Stimulated activated CD8-positive, alpha-beta memory T cell treated with anti-CD3 and anti-CD28 coated beads, Interleukin-4, amount 100 ng/mL, for 48 hours (primary cell): ENCODE data around the gene CTDNEP1.

Experiments
- DNase-seq: peaks from one replicate; pipeline ENCODE4 v3.0.0-alpha.2; 2020

CTDNEP1 gene

GRCh38 chr17:7251661-7252175 lies at the start of gene CTDNEP1:
CTDNEP1 (minus strand) TSS chr17:7251734; CDS start chr17:7251296, 438 bp downstream.
- peak; percentile 77 for DNase-seq

GRCh38 chr17:7296189-7296861 lies 44.8 kb upstream of the CTDNEP1 start:
- peak; percentile 84 for DNase-seq

GRCh38 chr17:7295230-7296180 lies 44.0 kb upstream of the CTDNEP1 start:
- DNase-seq: no peak

GRCh38 chr17:7294614-7295153 lies 43.1 kb upstream of the CTDNEP1 start, which contains the start of gene YBX2:
YBX2 (minus strand) TSS chr17:7294639; CDS start chr17:7294500, 139 bp downstream.
- peak; percentile 86 for DNase-seq

GRCh38 chr17:7293816-7294613 lies 42.5 kb upstream of the CTDNEP1 start:
- no peak for DNase-seq

DNA sequence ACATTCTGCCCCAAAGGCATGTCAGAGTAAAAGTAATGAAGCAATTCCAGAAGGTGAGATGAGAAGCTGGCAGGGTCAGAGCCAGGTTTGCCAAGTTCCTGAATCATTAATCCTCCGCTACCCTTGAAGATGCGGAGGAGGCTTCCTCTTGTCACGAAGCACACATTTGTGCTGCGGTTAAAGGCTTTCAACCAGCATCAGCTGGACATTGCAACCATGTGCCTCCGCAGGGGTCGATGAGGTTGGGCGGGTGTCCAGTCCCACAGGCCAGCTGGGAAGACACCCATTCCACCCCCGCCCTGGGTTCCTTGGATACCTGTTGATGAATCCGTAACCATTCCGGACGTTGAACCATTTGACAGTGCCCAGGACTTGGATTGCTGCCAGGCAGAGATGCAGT lies 41.6 kb upstream of the CTDNEP1 start:
- no peak for DNase-seq

DNA sequence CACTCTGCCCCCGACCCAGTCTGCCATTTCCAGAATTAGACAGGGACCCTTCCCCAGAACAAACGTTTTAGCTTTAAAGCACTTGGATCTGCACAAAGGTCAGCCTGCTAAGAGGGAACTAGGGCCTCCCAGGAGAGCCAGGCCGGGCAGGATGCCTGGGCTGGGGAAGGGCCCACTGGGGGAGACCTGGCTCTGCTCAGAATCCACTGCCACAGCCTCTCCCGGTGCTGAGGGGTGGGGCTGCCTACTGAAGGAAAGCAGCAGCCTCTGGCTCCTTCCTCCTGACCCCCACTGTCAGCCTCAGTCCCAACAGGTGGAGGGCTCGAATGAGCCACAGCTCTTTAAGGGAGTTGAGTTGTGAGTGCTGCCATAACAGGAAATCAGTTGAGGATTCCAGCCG lies 41.2 kb upstream of the CTDNEP1 start:
- no peak for DNase-seq

DNA sequence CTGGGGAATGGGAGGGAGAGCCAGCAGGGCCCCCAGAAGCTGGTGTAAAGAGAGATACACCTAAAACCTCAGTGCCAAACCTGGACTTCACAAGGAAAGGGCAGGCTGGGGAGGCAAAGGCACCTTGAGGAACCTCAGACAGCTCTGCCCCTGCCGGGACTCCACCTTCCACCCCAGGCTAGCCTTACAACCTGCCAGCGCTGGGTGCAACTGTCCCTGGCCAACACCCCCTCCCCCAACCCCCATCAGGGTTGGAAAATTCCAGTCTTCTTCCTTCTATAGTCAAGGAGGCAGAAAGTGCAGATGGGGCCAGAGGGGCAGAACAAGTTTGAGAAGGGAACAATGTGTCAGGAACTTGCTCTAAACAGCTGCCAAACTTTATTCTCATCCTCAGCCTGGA lies 40.7 kb upstream of the CTDNEP1 start:
- DNase-seq: no peak

GRCh38 chr17:7290685-7291084 lies 39.2 kb upstream of the CTDNEP1 start:
- DNase-seq: no peak

- DNase-seq: no peak
These were observed 38.6 kb upstream of the CTDNEP1 start for GRCh38 chr17:7290166-7290565.

DNA sequence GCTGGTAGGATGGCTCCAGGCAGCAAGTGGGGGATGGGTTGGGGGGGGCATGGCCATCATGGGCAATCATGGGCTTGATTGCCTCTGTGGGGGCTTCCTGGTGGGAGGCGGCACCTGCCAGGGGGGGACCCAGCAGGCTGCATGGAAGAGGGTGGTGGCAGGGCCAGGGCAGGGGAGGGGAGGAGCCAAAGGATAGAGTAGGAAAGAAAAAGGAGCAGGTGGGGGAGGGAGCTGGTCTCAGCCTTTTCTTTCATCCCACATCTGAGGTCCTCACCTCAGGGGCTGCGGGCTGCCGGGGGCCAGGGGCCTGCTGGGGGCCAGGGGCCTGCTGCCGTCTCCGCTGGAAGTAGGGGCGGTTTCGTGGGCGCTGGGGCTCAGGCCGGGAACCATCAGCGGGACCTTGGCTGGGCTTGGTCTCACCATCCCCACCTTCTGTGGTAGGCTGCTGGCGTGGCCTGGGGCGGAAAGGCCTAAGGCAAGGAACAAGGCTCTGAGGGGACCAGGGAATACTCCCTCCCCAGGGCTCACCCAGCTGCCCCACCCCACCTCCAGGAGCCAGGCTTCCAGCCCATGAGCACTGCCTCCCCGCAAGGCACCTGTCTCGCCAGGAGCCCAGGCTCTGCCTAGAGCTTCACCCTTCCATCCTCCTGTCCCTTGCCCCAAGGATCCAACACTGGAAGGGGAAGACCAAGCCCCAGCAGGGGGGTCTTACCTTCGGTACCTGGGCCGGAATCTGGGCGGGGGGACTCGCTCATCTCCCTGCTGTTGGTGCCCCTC lies 37.9 kb upstream of the CTDNEP1 start:
- DNase-seq: no peak

- no peak for DNase-seq
These were observed 34.1 kb upstream of the CTDNEP1 start for GRCh38 chr17:7285679-7286078.

- no peak for DNase-seq
These were observed 33.4 kb upstream of the CTDNEP1 start for GRCh38 chr17:7284911-7285310.

GRCh38 chr17:7283471-7284216 lies 32.1 kb upstream of the CTDNEP1 start:
- DNase-seq: no peak

GRCh38 chr17:7282752-7283321 lies 31.3 kb upstream of the CTDNEP1 start:
- no peak for DNase-seq

- DNase-seq: no peak
These were observed 30.6 kb upstream of the CTDNEP1 start for GRCh38 chr17:7281953-7282751.

DNA sequence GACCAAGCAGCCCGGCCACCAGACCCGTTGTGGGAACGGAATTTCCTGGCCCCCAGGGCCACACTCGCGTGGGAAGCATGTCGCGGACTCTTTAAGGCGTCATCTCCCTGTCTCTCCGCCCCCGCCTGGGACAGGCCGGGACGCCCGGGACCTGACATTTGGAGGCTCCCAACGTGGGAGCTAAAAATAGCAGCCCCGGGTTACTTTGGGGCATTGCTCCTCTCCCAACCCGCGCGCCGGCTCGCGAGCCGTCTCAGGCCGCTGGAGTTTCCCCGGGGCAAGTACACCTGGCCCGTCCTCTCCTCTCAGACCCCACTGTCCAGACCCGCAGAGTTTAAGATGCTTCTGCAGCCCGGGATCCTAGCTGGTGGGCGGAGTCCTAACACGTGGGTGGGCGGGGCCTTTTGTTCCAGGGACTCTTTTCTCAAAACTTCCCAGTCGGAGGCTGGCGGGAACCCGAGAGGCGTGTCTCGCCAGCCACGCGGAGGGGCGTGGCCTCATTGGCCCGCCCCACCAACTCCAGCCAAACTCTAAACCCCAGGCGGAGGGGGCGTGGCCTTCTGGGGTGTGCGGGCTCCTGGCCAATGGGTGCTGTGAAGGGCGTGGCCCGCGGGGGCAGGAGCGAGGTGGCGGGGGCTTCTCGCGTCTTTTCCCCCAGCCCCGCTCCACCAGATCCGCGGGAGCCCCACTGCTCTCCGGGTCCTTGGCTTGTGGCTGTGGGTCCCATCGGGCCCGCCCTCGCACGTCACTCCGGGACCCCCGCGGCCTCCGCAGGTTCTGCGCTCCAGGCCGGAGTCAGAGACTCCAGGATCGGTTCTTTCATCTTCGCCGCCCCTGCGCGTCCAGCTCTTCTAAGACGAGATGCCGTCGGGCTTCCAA lies 29.8 kb upstream of the CTDNEP1 start, which contains the start of gene SLC2A4:
Gene SLC2A4, plus strand, starts transcription at position 645 of the 879 bp plus-strand sequence. Its CDS starts 217 bp downstream, at position 862.
- DNase-seq: peak; percentile 94

DNA sequence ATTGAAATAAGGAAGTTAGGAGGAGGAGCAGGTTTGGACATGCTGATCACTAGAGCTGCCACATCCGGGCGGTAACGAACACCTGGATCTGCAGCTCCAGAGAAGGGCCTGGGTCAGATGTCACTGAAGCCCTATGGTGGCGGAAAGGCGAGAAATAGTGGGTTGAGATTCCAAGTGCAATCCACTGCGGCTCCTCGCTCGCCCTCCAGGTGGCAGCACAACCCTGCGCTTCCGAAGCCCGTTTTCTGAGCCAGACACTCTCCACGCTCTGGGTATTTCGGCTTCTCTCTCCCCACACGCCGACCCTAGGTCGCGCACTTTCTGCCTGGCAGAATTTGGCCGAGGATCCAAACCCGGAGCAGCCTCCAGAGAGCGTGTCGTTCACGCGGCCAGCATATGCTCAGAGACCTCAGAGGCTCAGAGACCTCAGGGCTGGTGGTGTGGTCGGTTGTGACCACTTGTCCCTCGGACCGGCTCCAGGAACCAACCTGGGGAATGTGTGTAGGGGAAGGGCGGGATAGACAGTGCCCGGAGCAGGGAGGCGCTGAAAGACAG lies 29.1 kb upstream of the CTDNEP1 start:
- DNase-seq: peak; percentile 91
